Measurements from ENCODE around the gene OR10AD1. TPM values are rescaled to one million over a fixed set of nuclear protein-coding genes. Genes with fewer than 3 reads are reported as not detected.
A peak's percentile ranks its signal among the peaks of the same experiment; 100 is the strongest.

OR10AD1 gene
- total and polyA plus RNA-seq, 9 of the 15 experiments (the other 6 are each of a cell fraction or from before 2014, with no cell fraction given) = not detected

DNA sequence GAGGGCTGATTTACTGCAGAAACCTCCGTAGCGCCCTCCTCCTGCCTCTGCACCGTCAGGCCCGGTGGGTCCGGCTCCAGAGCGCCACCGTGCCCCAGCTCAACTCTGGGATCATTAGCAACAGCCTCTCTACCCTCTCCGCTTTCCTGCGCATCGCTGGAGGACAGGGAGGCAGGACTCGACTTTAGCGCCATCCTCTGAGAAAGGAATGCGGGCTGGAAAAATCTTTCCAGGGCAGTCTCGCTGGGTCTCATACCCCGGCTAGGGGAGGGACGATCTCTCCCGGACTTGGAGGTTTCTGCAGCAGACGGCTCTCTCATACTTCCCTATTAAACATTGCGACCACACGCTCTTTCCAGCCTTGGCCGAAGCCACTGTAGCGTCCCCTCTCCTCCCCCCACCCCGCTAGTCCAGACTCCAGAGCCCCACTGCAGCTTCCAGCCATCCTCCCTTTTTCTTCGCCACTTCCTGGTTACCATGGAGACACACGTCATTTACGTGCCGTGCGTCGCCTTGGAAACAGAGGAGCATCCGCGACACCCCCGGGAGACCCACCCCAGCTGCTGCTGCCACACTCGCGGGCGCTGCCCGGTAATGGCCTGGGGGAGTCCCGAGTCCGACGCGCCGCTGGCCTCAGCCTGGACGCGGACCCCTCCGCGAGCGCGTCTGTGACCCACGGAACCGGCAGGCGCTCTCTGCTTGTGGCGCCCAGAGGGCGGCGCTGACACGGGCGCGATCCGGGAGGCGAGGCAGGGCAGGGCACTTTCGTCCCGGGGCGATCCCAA is 19.8 kb downstream of the OR10AD1 start, which contains the start of gene CCDC184 (continued):
- TF ChIP-seq, protein P1, sequence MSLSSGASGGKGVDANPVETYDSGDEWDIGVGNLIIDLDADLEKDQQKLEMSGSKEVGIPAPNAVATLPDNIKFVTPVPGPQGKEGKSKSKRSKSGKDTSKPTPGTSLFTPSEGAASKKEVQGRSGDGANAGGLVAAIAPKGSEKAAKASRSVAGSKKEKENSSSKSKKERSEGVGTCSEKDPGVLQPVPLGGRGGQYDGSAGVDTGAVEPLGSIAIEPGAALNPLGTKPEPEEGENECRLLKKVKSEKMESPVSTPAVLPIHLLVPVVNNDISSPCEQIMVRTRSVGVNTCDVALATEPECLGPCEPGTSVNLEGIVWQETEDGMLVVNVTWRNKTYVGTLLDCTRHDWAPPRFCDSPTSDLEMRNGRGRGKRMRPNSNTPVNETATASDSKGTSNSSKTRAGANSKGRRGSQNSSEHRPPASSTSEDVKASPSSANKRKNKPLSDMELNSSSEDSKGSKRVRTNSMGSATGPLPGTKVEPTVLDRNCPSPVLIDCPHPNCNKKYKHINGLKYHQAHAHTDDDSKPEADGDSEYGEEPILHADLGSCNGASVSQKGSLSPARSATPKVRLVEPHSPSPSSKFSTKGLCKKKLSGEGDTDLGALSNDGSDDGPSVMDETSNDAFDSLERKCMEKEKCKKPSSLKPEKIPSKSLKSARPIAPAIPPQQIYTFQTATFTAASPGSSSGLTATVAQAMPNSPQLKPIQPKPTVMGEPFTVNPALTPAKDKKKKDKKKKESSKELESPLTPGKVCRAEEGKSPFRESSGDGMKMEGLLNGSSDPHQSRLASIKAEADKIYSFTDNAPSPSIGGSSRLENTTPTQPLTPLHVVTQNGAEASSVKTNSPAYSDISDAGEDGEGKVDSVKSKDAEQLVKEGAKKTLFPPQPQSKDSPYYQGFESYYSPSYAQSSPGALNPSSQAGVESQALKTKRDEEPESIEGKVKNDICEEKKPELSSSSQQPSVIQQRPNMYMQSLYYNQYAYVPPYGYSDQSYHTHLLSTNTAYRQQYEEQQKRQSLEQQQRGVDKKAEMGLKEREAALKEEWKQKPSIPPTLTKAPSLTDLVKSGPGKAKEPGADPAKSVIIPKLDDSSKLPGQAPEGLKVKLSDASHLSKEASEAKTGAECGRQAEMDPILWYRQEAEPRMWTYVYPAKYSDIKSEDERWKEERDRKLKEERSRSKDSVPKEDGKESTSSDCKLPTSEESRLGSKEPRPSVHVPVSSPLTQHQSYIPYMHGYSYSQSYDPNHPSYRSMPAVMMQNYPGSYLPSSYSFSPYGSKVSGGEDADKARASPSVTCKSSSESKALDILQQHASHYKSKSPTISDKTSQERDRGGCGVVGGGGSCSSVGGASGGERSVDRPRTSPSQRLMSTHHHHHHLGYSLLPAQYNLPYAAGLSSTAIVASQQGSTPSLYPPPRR (CRISPR knock-in tag; IDR thresholded peaks at IDR 0.05; ENCODE audit: borderline replicate concordance) = no peak

DNA sequence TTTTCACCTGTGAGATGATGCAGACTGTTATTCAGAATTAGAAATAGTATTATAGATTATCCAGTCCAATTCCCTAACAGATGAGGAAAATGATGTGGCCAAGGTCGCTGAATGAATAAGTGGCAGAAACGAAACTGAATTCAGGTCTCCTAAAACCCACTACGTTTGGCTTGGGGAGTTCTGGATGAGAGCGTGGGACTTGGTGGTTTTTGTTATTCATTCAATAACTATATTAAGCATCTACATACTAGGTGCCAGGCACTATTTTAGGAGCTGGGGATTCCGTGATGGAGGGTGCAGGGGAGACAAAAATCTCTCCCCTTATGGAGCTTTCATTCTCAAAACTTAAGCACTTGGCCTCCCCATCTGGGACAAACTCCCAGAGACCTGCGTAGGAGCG is 20.5 kb downstream of the OR10AD1 start:
- FAIRE-seq (no peak), DNase-seq (ENCODE audit: extremely low read depth in 1 of 4, low spot score in 3 of 4) (no peak), ATAC-seq (no peak)
- peaks cover 0 to 17% of the 10 kb centered on the region in 2 experiments; a peak in 3 of 5 replicates for H3K4me1 ChIP-seq (replicated peaks in 1 of 2; ENCODE audit: control insufficient read depth in 2 of 2, insufficient read depth in 2 of 2, low read length in 2 of 2)
- BruUV-seq (replicated peaks) = no TSS peak
- H3K9me1 ChIP-seq (ENCODE audit: control insufficient read depth, insufficient read depth, low read length) = peaks cover 3% of the 10 kb centered on the region
- no peaks in the 10 kb centered on the region for H4K20me1 ChIP-seq (replicated peaks; ENCODE audit: control insufficient read depth, insufficient read depth, low read length)
- ChIA-PET POLR2A (interaction anchor here (0.6 kb wide), 2 partner anchors 9 to 11 kb away, joined by 3 read pairs; no protein-coding TSS in a partner anchor), CTCF (ENCODE audit: low intra/inter-chr PET ratio) (interaction anchor here (0.5 kb wide), 1 partner anchor 138 kb away, joined by 4 read pairs; no protein-coding TSS in a partner anchor)
- no peaks in the 10 kb centered on the region for H3K9me3 ChIP-seq (replicated peaks; ENCODE audit: control insufficient read depth, insufficient read depth, low read depth, low read length)
- peak overlapping the region in 1 of 2 experiments; percentile 64; a peak in 1 of 4 replicates for H3K9ac ChIP-seq (ENCODE audit: insufficient read depth in 1 of 2, low read depth in 2 of 2, low read length in 2 of 2)
- peak overlapping the region; percentile 34 for H3K4me3 ChIP-seq
- in situ Hi-C loops (cut with MboI) = no loop called here
- intact Hi-C loops (cut with micrococcal nuclease) = no loop called here
- H3K27me3 ChIP-seq (ENCODE audit: control insufficient read depth in 2 of 2, insufficient read depth in 2 of 2, low read length in 2 of 2) = peaks cover 13 to 36% of the 10 kb centered on the region in 2 experiments; a peak in 4 of 5 replicates
- H3K27ac ChIP-seq (ENCODE audit: extremely low read depth, low read depth, low read length) = no peak overlapping the region
- peak overlapping the region; percentile 89 for H2AFZ ChIP-seq (ENCODE audit: low read depth, low read length)
- H3K4me2 ChIP-seq (ENCODE audit: insufficient read depth, low read length) = peak overlapping the region; percentile 82
- no peaks in the 10 kb centered on the region for H3K36me3 ChIP-seq (ENCODE audit: control insufficient read depth, insufficient read depth, low read length)
- H3K79me2 ChIP-seq (ENCODE audit: control insufficient read depth, insufficient read depth, low read length) = no peaks in the 10 kb centered on the region
- 19% methylated on average over 7 of the region's 7 CpGs for WGBS (ENCODE audit: insufficient coverage, low coverage, missing lambda C conversion rate)
- TF ChIP-seq, protein P2, sequence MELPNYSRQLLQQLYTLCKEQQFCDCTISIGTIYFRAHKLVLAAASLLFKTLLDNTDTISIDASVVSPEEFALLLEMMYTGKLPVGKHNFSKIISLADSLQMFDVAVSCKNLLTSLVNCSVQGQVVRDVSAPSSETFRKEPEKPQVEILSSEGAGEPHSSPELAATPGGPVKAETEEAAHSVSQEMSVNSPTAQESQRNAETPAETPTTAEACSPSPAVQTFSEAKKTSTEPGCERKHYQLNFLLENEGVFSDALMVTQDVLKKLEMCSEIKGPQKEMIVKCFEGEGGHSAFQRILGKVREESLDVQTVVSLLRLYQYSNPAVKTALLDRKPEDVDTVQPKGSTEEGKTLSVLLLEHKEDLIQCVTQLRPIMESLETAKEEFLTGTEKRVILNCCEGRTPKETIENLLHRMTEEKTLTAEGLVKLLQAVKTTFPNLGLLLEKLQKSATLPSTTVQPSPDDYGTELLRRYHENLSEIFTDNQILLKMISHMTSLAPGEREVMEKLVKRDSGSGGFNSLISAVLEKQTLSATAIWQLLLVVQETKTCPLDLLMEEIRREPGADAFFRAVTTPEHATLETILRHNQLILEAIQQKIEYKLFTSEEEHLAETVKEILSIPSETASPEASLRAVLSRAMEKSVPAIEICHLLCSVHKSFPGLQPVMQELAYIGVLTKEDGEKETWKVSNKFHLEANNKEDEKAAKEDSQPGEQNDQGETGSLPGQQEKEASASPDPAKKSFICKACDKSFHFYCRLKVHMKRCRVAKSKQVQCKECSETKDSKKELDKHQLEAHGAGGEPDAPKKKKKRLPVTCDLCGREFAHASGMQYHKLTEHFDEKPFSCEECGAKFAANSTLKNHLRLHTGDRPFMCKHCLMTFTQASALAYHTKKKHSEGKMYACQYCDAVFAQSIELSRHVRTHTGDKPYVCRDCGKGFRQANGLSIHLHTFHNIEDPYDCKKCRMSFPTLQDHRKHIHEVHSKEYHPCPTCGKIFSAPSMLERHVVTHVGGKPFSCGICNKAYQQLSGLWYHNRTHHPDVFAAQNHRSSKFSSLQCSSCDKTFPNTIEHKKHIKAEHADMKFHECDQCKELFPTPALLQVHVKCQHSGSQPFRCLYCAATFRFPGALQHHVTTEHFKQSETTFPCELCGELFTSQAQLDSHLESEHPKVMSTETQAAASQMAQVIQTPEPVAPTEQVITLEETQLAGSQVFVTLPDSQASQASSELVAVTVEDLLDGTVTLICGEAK (IDR thresholded peaks at IDR 0.05) = no peak
- TF ChIP-seq, protein P2 (CRISPR knock-in tag; IDR thresholded peaks at IDR 0.05) = no peak
- no peak for TF ChIP-seq NFXL1 (CRISPR knock-in tag; IDR thresholded peaks at IDR 0.05)

Data from K562 (cell line).